GM18861 (cell line): ENCODE results near the gene COPS3.

ENCODE experiments used
- ATAC-seq: cut with Tn5 transposase; IDR thresholded peaks from one replicate; pipeline ENCODE4 v1.9.1; 2021; ENCODE audit not compliant: unreplicated experiment

The COPS3 gene

GRCh38 chr17:17280613-17281549 lies at the start of gene COPS3:
TSS of gene COPS3 (minus strand) at chr17:17281246. CDS start at chr17:17281186, 60 bp downstream.
- ATAC-seq = peak; percentile 85

- ATAC-seq = no peak
These were observed 47.2 kb upstream of the COPS3 start for GRCh38 chr17:17328251-17328650.

- ATAC-seq = no peak
These were observed 45.3 kb upstream of the COPS3 start for GRCh38 chr17:17326275-17326875.

- no peak for ATAC-seq
These were observed 44.8 kb upstream of the COPS3 start for GRCh38 chr17:17325816-17326215.

- ATAC-seq = no peak
These were observed 44.2 kb upstream of the COPS3 start for GRCh38 chr17:17325228-17325627.

- ATAC-seq = no peak
These were observed 43.6 kb upstream of the COPS3 start for GRCh38 chr17:17324616-17325015.

GRCh38 chr17:17322516-17323510 lies 41.8 kb upstream of the COPS3 start:
- ATAC-seq = no peak

GRCh38 chr17:17321356-17322025 lies 40.4 kb upstream of the COPS3 start:
- ATAC-seq = no peak

GRCh38 chr17:17320911-17321220 lies 39.8 kb upstream of the COPS3 start:
- no peak for ATAC-seq

GRCh38 chr17:17320188-17320910 lies 39.3 kb upstream of the COPS3 start:
- no peak for ATAC-seq

- no peak for ATAC-seq
These were observed 34.2 kb upstream of the COPS3 start for GRCh38 chr17:17315142-17315821.

GRCh38 chr17:17314501-17315071 lies 33.5 kb upstream of the COPS3 start:
- no peak for ATAC-seq

GRCh38 chr17:17313350-17313991 lies 32.4 kb upstream of the COPS3 start:
- peak; percentile 69 for ATAC-seq

GRCh38 chr17:17309356-17309755 lies 28.3 kb upstream of the COPS3 start:
- no peak for ATAC-seq

GRCh38 chr17:17305281-17305801 lies 24.3 kb upstream of the COPS3 start:
- peak; percentile 84 for ATAC-seq

- ATAC-seq = no peak
These were observed 23.5 kb upstream of the COPS3 start for GRCh38 chr17:17304521-17304985.

GRCh38 chr17:17303847-17304490 lies 22.9 kb upstream of the COPS3 start:
- ATAC-seq = no peak
